ENCODE data around the gene HEPN1.
A peak's percentile ranks its signal among the peaks of the same experiment; 100 is the strongest.

Gene HEPN1

DNA sequence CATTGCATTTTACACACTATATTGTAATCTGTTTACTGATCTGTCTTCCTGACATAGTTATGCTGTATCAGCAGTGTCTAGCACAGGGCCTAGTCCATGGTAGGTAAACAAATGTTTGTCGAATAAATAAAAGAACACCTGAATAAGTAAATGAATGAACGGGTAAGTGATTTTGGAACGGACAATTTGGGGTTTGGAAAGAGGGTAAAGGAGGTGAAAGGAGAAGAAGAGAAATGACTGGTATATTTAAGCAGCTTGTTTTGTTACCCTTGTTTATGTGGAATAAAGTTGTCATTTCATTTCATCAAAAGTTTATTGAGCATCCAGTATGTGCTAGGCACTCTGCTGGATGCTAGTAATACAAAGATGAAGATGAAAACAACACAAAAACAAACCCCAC, at the start of gene HEPN1:
Gene HEPN1 (plus strand): TSS at position 301 of the 400 bp plus-strand sequence.
- no peaks in the 10 kb centered on the region for H3K27me3 Mint-ChIP-seq

DNA sequence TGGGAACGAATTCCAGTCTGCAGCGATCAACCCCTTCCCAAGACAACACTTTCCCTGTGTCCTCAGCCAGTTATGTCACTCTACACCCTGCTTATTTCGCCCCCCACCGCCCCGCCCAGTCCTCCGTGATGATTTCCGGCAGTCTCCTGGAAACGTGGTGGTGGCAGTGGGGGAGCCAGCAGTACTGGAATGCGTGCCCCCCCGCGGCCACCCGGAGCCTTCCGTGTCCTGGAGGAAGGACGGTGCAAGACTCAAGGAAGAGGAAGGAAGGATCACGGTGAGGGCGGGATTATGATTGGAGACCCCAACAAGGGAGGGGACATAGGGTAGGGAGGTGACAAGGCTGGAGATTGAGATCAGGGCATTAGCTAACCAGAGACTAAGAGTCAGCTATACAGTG, 49.7 kb upstream of the HEPN1 start:
- Mint-ChIP-seq H3K27me3 (peaks cover 90% of the 10 kb centered on the region), H3K4me1 (peaks cover 30% of the 10 kb centered on the region), H3K4me3 (no peak overlapping the region), H3K27ac (ENCODE audit: low read depth) (no peak overlapping the region), H3K36me3 (ENCODE audit: insufficient read depth) (peaks cover 5% of the 10 kb centered on the region), H3K9me3 (no peaks in the 10 kb centered on the region)
- no peak for DNase-seq (ENCODE audit: low spot score in 2 of 2)
- no peak for ATAC-seq (replicated peaks; ENCODE audit: extremely low read depth, poor library complexity, severe bottlenecking)

More for the DNA sequence above, at the start of gene HEPN1:
- no peaks in the 10 kb centered on the region for H3K9me3 Mint-ChIP-seq
- peaks cover 10% of the 10 kb centered on the region for H3K4me1 Mint-ChIP-seq
- peaks cover 3% of the 10 kb centered on the region for H3K36me3 Mint-ChIP-seq (ENCODE audit: insufficient read depth)
- ATAC-seq (replicated peaks; ENCODE audit: extremely low read depth, poor library complexity, severe bottlenecking) (no peak), DNase-seq (ENCODE audit: low spot score in 2 of 2) (no peak)
- no peak within 1 kb of the TSS for H3K27ac Mint-ChIP-seq (ENCODE audit: low read depth)
- no peak within 1 kb of the TSS for H3K4me3 Mint-ChIP-seq

DNA sequence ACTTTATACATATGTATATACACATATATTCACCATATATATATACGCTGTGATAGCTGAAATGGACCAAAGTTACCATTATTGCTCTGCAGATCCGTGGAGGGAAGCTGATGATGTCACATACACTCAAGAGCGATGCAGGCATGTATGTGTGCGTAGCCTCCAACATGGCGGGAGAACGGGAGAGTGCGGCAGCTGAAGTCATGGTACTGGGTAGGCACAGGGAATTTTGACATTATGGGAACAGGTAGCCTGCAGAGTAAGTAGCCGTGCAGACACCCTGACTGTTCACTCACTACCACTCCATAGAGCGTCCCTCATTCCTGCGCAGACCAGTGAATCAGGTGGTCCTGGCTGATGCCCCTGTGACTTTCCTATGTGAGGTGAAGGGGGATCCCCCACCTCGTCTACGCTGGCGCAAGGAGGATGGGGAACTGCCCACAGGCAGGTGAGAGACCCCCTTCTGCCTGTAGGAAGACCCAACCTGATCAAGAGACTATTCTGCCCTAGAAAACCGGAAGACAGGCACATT, 49.1 kb upstream of the HEPN1 start:
- Mint-ChIP-seq H3K4me1 (peaks cover 30% of the 10 kb centered on the region), H3K36me3 (ENCODE audit: insufficient read depth) (peaks cover 7% of the 10 kb centered on the region), H3K27me3 (peaks cover 93% of the 10 kb centered on the region), H3K4me3 (no peak overlapping the region), H3K9me3 (no peaks in the 10 kb centered on the region), H3K27ac (ENCODE audit: low read depth) (no peak overlapping the region)
- ATAC-seq (replicated peaks; ENCODE audit: extremely low read depth, poor library complexity, severe bottlenecking) = no peak
- no peak for DNase-seq (ENCODE audit: low spot score in 2 of 2)

DNA sequence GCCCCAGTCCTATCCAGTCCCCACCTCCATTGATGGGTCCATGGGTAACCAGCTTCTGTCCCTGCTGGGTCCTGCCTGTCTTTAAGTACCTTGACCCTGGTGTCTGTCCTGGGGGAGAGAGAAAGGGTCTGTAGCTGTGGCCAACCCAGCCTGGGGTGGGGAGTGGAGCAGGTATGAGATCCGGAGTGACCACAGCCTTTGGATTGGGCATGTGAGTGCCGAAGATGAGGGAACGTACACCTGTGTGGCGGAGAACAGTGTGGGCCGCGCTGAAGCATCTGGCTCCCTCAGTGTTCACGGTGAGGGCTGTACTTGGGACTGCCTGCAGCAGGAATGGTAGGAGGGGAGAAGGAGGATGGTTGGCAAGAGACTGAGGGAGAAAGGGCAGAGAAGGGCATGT, 48.6 kb upstream of the HEPN1 start:
- Mint-ChIP-seq H3K4me1 (peaks cover 30% of the 10 kb centered on the region), H3K4me3 (no peak overlapping the region), H3K36me3 (ENCODE audit: insufficient read depth) (peaks cover 7% of the 10 kb centered on the region), H3K27me3 (peaks cover 93% of the 10 kb centered on the region), H3K9me3 (no peaks in the 10 kb centered on the region), H3K27ac (ENCODE audit: low read depth) (no peak overlapping the region)
- ATAC-seq (replicated peaks; ENCODE audit: extremely low read depth, poor library complexity, severe bottlenecking) (no peak), DNase-seq (ENCODE audit: low spot score in 2 of 2) (no peak)

DNA sequence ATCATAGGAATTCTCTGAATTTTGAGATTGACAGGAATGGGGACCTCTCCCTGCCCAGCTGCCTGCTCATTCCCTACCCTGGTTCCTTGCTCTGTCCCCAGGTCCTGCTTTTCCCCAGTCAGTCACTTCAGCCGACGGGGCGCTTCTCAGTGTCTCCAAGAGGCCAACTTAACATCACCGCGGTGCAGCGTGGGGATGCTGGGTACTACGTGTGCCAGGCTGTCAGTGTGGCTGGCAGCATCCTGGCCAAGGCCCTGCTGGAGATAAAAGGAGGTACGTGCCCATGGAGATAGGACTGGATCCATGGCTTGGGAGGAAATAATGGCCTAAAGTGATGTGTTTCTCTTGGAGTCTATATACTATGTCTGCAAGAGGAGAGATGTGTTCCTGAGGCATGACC, 46.8 kb upstream of the HEPN1 start:
- Mint-ChIP-seq H3K36me3 (ENCODE audit: insufficient read depth) (peaks cover 9% of the 10 kb centered on the region), H3K27ac (ENCODE audit: low read depth) (no peak overlapping the region), H3K4me1 (peaks cover 31% of the 10 kb centered on the region), H3K4me3 (no peak overlapping the region), H3K9me3 (no peaks in the 10 kb centered on the region), H3K27me3 (peaks cover 75% of the 10 kb centered on the region)
- no peak for DNase-seq (ENCODE audit: low spot score in 2 of 2)
- no peak for ATAC-seq (replicated peaks; ENCODE audit: extremely low read depth, poor library complexity, severe bottlenecking)

DNA sequence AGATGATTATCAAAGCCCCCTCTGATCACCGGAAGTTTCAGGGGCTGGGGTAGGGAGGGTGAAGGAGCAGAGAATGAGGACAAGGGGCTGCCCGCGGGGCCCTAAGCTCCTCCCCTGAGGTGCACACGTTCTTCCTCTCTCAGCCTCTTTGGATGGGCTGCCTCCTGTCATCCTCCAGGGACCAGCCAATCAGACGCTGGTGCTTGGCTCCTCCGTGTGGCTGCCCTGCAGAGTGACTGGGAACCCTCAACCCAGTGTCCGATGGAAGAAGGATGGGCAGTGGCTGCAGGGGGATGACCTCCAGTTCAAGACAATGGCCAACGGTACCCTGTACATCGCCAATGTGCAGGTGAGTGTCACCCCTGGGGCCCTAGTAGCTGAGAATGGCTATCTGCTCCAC, 46.3 kb upstream of the HEPN1 start:
- Mint-ChIP-seq H3K4me1 (peaks cover 31% of the 10 kb centered on the region), H3K36me3 (ENCODE audit: insufficient read depth) (peaks cover 9% of the 10 kb centered on the region), H3K27ac (ENCODE audit: low read depth) (no peak overlapping the region), H3K27me3 (peaks cover 70% of the 10 kb centered on the region), H3K9me3 (no peaks in the 10 kb centered on the region), H3K4me3 (no peak overlapping the region)
- ATAC-seq (replicated peaks; ENCODE audit: extremely low read depth, poor library complexity, severe bottlenecking) (no peak), DNase-seq (ENCODE audit: low spot score in 2 of 2) (no peak)

DNA sequence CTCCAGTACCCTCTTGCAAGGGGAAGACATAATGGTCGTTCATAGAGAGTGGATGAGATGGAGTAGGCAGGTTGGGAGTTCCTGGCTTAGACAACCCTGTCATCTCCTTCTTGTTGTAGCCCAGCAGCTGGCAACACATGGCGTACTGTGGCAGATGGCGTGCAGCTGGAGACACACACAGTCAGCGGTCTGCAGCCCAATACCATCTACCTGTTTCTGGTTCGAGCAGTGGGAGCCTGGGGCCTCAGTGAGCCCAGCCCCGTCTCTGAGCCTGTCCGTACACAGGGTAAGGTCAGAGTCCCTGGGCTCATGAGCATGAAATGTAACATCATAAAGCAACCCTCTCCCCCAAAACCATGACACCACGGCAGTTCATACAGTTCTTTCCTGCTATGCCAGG, 45.1 kb upstream of the HEPN1 start:
- no peak overlapping the region for H3K27ac Mint-ChIP-seq (ENCODE audit: low read depth)
- no peaks in the 10 kb centered on the region for H3K9me3 Mint-ChIP-seq
- DNase-seq (ENCODE audit: low spot score in 2 of 2) (no peak), ATAC-seq (replicated peaks; ENCODE audit: extremely low read depth, poor library complexity, severe bottlenecking) (no peak)
- H3K27me3 Mint-ChIP-seq = peaks cover 58% of the 10 kb centered on the region
- H3K4me1 Mint-ChIP-seq = peaks cover 27% of the 10 kb centered on the region
- H3K4me3 Mint-ChIP-seq = no peak overlapping the region
- H3K36me3 Mint-ChIP-seq (ENCODE audit: insufficient read depth) = peaks cover 6% of the 10 kb centered on the region

DNA sequence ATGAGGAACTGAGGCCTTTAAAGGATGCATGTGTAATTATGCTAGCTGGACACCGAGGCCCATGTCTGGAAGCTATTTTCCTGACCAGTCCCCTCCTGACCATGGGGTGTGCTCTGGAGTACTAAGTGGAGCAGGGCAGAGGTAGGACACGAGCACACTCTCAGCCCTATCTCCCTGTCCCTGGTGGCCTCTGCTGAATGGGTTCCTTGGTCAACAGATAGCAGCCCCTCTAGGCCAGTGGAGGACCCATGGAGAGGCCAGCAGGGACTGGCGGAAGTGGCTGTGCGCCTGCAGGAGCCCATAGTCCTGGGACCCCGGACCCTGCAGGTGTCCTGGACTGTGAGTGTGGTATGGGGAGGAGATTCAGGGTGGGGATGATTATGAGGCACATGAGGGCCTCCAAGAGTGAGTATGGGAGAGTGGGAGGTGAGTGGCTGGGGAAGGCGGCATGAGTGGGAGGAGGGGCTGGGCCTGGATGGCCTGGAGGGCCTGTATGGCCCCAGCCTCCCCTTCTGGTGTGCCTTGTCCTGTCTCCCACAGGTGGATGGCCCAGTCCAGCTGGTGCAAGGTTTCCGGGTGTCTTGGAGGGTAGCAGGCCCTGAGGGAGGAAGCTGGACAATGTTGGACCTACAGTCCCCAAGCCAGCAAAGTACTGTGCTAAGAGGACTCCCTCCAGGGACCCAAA, 44.3 kb upstream of the HEPN1 start:
- Mint-ChIP-seq H3K9me3 (no peaks in the 10 kb centered on the region), H3K4me1 (peaks cover 19% of the 10 kb centered on the region), H3K4me3 (peak overlapping the region; percentile 78), H3K36me3 (ENCODE audit: insufficient read depth) (peaks cover 6% of the 10 kb centered on the region), H3K27ac (ENCODE audit: low read depth) (no peak overlapping the region), H3K27me3 (peaks cover 50% of the 10 kb centered on the region)
- no peak for ATAC-seq (replicated peaks; ENCODE audit: extremely low read depth, poor library complexity, severe bottlenecking)
- DNase-seq (ENCODE audit: low spot score in 2 of 2) = no peak

DNA sequence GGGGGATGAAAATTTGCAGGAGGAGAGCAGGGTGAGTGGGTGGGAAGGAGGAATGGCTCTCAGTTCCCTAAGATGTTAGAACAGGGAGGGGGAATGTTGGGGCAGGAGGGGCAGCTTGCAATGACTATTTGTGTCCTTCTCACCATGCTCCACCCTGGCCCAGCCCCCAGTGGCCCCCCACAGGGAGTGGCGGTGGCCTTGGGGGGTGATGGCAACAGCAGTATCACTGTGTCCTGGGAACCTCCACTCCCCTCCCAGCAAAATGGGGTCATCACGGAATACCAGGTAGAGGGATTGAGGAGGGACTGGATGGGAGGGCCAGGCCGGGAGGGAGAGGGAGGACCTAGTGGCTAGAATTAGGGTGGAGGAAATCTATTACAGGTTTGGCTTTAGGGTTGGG, 43.6 kb upstream of the HEPN1 start:
- no peak for DNase-seq (ENCODE audit: low spot score in 2 of 2)
- Mint-ChIP-seq H3K27ac (ENCODE audit: low read depth) (no peak overlapping the region), H3K9me3 (no peaks in the 10 kb centered on the region), H3K4me3 (peak overlapping the region; percentile 78), H3K27me3 (peaks cover 43% of the 10 kb centered on the region), H3K36me3 (ENCODE audit: insufficient read depth) (peaks cover 6% of the 10 kb centered on the region), H3K4me1 (peaks cover 22% of the 10 kb centered on the region)
- no peak for ATAC-seq (replicated peaks; ENCODE audit: extremely low read depth, poor library complexity, severe bottlenecking)

DNA sequence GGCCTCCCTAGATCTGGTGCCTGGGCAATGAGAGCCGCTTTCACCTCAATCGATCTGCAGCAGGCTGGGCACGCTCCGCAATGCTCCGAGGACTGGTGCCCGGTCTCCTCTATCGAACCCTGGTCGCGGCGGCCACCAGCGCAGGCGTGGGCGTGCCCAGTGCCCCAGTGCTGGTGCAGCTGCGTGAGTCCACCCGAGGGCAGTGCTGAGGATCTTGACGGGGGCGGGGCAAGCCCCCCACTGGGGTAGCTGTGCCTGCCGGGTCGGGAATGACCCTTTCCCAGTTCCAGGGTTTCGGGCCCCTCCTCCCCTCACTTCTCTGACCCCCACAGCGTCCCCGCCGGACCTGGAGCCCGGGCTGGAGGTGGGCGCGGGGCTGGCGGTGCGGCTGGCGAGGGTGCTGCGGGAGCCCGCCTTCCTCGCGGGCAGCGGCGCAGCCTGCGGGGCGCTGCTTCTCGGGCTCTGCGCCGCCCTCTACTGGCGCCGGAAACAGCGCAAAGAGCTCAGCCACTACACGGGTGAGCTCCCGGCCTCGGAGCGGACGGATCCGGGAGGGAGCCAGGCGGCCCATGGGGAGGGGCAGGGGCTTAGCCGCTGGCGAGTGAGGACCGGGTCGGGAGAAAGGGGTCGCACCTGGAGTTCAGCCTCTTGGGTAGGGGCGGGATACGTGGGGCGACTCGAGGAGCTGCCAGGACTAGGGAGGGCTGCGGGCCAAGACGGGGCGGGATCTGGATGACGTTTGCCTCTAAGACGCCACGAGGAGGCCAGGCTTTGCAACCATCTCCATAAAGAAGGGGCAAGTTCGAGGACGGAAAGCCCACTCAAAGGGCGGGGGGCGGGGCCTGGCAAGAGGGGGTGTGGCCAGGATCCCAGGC, 42.9 kb upstream of the HEPN1 start:
- peak overlapping the region; percentile 78 for H3K4me3 Mint-ChIP-seq
- peaks cover 36% of the 10 kb centered on the region for H3K27me3 Mint-ChIP-seq
- peaks cover 27% of the 10 kb centered on the region for H3K4me1 Mint-ChIP-seq
- ATAC-seq (replicated peaks; ENCODE audit: extremely low read depth, poor library complexity, severe bottlenecking) (peak; percentile 92), DNase-seq (ENCODE audit: low spot score in 2 of 2) (peak; percentile 58 to 67)
- H3K9me3 Mint-ChIP-seq = no peaks in the 10 kb centered on the region
- H3K27ac Mint-ChIP-seq (ENCODE audit: low read depth) = peak overlapping the region; percentile 68
- H3K36me3 Mint-ChIP-seq (ENCODE audit: insufficient read depth) = peaks cover 6% of the 10 kb centered on the region

DNA sequence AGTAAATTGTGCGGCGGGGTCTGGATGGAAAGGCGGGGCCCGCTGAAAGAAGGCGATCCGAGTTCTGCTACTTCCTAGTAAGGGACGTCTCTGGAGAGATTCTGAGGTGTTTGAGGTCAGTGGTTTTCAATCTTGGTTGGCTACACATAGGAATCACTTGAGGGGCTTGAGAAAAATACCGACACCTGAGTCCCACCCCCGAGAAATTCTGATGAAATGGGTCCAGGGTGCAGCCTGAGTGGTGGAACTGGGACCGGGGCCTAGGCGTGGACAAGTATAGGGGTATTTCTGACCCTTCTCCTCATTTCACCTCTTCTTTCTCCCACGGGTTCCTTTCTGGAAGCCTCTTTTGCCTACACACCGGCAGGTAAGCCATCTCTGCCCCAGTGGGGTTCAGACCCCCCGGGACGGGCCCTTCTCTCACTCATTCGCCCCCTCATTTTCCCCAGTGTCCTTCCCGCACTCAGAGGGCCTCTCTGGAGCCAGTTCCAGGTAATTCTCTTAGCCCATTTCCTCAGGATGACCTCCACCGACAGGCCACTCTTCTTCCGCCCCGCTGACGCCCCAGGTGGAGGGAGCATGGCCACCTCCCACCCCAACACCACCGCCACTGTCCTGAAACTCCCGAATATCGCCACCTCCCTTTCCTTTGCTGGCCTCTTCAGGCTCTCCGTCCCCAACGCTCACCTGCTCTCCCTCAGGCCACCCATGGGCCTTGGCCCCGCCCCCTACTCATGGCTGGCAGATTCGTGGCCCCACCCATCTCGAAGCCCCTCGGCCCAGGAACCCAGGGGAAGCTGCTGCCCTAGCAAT, 42.0 kb upstream of the HEPN1 start:
- no peak for DNase-seq (ENCODE audit: low spot score in 2 of 2)
- no peak for ATAC-seq (replicated peaks; ENCODE audit: extremely low read depth, poor library complexity, severe bottlenecking)
- Mint-ChIP-seq H3K4me1 (peaks cover 27% of the 10 kb centered on the region), H3K4me3 (peak overlapping the region; percentile 78), H3K27ac (ENCODE audit: low read depth) (peak overlapping the region; percentile 68), H3K27me3 (peaks cover 27% of the 10 kb centered on the region), H3K36me3 (ENCODE audit: insufficient read depth) (peaks cover 6% of the 10 kb centered on the region), H3K9me3 (no peaks in the 10 kb centered on the region)

DNA sequence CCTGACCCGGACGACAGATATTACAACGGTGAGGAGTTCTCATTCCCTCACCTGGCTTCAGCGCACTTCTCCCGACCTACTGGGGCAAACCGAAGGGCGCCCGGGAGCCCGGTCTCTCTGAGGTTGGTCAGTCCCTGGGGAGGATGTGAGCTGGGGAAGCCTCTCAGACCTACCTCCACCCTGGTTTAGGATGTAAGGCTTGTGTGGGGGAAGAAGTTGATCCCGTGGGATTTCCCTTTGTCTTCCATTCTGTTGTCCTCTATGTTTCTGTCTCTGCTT, 41.5 kb upstream of the HEPN1 start:
- Mint-ChIP-seq H3K4me1 (peaks cover 27% of the 10 kb centered on the region), H3K27ac (ENCODE audit: low read depth) (peak overlapping the region; percentile 68), H3K36me3 (ENCODE audit: insufficient read depth) (peaks cover 6% of the 10 kb centered on the region), H3K27me3 (peaks cover 22% of the 10 kb centered on the region), H3K9me3 (no peaks in the 10 kb centered on the region), H3K4me3 (peak overlapping the region; percentile 78)
- no peak for DNase-seq (ENCODE audit: low spot score in 2 of 2)
- ATAC-seq (replicated peaks; ENCODE audit: extremely low read depth, poor library complexity, severe bottlenecking) = no peak
